Occipital lobe (tissue), 2 donors: ENCODE data around the gene TAPT1. TPM values are rescaled to one million over a fixed set of nuclear protein-coding genes. Genes with fewer than 3 reads are reported as not detected.

Experiments
- DNase-seq: peaks from one replicate; lab custom pipeline; 2025; lab: John Stamatoyannopoulos, UW
- total RNA-seq: library from RNA; depleted of rRNA; stranded (reverse); fragments of >200 nt; gene quantifications from one replicate; pipeline ENCODE4 v1.2.3, GENCODE V29; 2014

Gene TAPT1
- total RNA-seq, 1 donor from 2014 or later: 62.7 TPM

DNA sequence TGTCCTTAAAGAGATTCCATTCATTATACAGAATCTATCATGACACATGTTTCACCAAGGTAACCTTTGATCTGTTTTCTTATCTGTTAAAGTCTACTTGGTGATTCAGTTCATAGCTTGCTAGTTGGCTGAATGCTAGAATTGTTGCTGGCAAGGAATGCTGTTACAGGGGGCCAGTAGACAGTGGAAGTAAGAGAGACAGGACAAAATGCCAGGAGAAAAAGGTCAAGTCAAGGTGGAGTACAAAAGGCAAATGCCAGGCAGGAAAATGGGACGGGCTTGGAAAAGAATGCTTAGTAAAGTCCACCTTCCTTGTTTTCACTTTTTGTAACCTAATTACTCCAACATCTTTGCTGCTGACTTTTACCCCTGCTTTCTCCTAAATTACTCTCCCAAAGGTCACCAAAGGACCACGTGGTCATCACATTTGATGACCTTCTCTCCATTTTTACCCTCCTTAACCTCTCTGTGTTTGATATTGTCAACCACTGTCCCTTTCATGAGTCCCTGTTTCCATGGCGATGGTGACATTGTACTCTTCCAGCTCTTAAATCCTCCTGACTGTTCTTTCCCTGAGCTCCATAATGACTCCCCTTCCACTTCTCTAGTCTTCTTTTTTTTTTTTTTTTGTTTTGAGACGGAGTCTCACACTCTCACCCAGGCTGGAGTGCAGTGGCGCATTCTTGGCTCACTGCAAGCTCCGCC is 24.5 kb upstream of the TAPT1 start:
- DNase-seq: no peak

DNA sequence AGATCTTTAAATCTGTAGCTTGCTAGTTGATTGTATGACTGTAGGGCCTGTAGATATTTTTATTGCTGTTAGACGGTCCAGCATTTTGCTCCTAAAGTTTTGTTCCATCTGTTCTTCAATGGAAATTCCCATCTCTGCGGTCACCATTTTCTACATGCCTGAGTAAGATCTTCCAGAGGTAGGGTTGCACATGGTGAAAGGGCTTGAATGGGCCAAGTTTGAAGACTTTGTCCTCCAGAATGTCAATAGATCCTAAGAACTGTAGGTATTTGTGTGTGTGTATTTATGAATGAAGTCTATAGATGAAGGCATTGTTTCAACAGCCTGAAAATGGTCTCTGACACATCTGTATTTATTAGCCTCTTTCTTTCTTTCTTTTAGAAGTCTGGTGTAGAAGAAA is 22.3 kb upstream of the TAPT1 start:
- DNase-seq: no peak

- DNase-seq: no peak
Observed at GRCh38 chr4:16245241-16245640, 19.0 kb upstream of the TAPT1 start.

GRCh38 chr4:16243285-16243684 is 17.0 kb upstream of the TAPT1 start:
- DNase-seq: no peak

DNA sequence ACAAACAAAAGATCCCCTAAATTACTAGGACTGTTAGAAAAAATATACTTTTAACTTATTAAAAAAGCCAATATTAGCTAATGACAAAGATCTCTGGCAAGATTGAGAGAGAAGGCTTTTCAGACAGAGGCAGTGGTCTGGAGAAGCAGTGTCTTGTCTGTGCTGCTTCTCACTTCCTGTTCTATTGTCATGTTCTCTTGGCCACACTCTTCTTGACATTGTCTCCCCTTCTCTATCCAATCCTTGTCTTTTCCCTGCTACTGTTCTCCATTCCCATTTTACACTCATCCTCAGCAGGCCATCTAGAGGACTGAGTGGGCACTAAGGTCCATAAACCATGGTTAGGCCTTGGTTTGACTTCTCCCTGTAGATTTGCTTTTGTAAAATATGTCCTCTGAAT is 14.0 kb upstream of the TAPT1 start:
- DNase-seq: no peak

DNA sequence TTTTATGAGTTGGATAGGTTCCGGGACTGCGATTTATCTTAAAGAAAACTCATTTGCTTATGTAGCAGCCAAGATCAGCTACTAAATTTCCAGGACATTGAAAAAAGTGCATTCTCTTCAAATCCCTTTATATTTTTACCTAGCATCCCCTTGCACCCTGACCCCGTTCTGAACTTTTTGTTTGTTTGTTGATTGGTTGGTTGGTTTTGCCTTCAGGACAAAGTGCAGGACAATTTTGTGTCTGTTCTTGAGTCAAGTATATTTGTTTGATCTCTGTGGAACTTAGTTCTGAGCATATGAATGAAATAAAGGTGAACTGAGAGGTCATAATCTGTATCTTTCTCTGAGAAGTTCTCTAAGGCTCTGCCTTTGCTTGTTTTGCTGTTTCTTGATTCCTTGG is 12.8 kb upstream of the TAPT1 start:
- DNase-seq: no peak

GRCh38 chr4:16238327-16238726 is 12.1 kb upstream of the TAPT1 start:
- DNase-seq: no peak

DNA sequence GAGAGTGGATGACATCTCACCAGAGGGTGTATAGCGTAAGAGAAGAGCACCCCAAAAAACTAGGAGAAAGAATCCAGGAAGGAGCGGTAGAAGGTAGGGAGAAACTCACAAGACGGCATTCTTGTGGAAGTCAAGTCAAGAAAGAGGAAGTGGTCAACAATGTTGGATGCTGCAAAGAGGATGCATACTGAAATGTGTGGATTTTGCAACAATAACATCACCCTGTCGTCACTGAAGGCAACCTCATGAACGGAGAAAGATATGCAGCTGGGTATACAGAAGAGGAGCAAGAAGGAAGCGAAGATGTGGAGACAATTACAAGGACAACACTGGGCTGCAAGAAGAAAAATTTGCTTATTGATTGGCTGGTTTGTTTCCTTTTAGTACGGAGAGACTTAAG is 11.4 kb upstream of the TAPT1 start:
- no peak for DNase-seq

- DNase-seq: no peak
Observed at GRCh38 chr4:16236402-16237023, 10.2 kb upstream of the TAPT1 start.

DNA sequence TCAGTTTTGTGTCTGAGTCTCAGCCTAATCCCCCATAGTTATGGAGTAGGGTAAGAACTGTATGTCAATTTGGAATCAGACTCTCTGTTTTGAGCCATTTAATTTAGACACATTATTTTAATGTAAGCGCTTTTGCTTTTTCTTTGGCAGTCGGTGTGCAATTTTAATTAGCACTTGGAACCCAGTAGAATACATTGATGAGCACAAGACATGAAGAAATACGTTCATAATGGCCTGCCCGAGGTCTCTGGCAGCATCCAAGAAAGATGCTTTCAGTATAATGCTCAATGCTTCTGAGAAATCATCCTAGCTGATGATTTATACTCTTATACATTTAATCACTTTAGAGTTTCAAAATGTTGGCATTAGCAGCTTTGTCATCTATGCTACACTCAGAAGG is 8.9 kb upstream of the TAPT1 start:
- no peak for DNase-seq

GRCh38 chr4:16233569-16234177 is 7.4 kb upstream of the TAPT1 start:
- no peak for DNase-seq

- DNase-seq: no peak
Observed at GRCh38 chr4:16231570-16232245, 5.4 kb upstream of the TAPT1 start.

DNA sequence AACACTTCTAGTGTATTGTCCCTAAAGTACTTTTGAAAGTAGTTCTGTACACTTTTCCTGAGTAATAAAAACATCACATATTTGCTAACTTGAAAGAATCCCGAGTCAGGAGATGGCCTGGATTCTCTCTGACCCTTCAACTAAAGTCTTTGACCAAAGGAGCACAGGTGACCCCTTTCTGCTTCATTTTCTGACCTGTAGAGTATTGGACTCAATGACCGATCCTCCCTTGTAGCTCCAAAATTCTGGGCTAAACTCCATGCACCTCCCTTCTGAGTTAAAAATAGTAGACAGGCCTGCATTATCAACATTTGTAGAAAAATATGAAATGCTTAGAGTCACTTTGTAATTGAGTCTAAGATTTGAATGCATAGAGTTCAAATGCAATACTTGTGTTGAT is 4.0 kb upstream of the TAPT1 start:
- no peak for DNase-seq

GRCh38 chr4:16229604-16230003 is 3.3 kb upstream of the TAPT1 start:
- no peak for DNase-seq

DNA sequence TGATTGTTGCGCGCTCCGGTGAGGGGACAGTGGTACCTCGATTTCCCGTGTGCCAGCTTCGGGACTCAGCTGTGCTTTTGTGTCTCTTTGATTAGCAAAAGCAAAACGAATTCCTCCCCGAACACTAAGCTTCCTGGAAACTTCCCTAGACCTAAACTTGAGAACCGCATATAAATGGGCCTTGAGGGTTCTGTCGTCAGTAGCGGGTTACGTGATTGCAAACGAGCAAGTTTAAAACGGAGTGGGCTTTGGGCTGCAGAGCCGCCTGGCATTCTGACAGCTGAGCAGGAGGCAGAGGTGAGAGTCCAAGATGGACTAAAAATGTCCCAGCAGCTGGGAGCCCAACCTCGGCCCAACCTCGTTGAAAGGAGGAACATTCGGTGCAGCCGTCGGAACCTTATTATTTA is 1.2 kb upstream of the TAPT1 start:
- no peak for DNase-seq

DNA sequence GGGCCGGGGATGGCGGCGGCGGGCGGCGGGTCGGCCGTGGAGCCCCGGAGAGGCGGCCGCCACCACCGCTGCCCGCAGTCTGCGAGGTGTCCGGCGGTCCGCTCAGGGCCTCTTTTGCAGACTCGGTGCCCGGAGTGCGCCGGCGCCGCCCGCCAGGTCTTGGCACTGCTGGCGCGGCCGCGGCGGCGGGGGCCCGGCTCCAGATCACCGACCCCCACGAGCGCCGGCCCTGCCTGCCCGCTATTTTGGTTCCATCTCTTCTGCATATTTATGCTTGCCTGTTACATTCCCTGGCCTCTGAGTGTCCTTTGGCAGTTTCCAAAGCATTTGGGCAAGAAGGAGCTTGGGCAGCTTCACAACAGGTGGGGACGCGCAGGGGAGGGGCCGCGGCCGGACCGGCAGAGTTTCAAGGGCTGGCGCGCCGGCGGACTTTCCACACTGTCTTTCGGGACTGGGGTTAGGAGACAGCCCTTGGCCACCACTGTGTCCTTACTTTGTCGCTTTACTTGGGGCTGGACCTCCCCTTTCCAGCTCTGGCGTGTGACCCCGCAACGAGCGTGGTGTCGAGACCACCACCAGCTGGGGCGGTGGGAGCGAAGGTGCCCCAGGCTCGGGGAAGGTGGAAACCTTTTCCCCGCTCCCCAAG is 668 bp upstream of the TAPT1 start:
- DNase-seq: peak; percentile 37

- DNase-seq: no peak
Observed at GRCh38 chr4:16225167-16225862, 956 bp downstream of the TAPT1 start.

- no peak for DNase-seq
Observed at GRCh38 chr4:16224264-16225166, 1.8 kb downstream of the TAPT1 start.

DNA sequence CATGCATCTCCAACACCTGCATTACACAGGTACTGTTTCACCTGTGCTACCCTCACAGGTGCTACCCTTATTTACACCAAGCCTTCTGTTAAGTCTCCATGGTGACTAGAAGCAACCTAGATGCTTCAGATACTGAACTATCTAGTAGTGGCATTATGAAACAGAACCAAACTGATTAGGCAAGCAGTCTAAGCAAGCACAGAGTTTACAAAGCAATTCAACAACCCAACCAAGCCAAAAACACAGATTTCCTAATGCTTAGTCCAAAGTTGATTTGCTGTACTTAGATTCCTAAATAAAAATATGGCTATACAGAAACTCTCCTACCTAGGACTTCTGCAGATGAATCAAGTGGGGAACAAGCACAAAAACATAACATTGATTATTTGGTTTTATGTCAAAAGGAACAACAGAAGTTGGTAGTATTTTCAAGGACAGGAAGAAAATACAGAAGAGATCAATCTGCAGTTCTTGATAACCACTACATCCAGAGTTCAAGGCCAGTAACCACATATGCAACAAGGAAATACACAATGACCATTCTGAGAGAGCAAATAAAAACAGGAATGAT is 3.2 kb downstream of the TAPT1 start:
- no peak for DNase-seq

GRCh38 chr4:16218950-16219349 is 7.3 kb downstream of the TAPT1 start:
- no peak for DNase-seq
